ENCODE measurements around the gene KCNN3.
"Not testable (repeated sequence)": the region's sequence is repeated elsewhere in the genome, so short reads cannot be mapped to it uniquely, and the experiment has no call there.

KCNN3 gene

DNA sequence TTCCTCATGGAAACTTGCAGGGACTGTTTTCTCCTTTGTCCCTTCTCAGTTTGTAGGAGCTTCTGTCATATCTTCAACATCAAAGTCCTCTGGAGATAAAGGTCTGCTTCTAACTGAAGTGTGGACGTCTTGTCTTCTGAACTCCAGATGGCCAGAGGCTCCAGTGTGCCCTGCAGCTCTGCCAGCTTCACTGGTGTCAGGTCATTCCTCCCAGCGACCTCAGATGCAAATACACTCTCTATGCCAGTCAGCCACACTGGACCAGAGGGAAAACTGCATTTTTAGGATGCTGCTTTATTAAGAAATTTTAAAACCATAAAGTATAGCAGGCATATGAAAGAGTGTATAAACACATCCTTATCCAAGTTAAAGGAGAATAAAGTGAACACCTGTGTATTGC, 183.6 kb downstream of the KCNN3 start:
- no peak for DNase-seq

DNA sequence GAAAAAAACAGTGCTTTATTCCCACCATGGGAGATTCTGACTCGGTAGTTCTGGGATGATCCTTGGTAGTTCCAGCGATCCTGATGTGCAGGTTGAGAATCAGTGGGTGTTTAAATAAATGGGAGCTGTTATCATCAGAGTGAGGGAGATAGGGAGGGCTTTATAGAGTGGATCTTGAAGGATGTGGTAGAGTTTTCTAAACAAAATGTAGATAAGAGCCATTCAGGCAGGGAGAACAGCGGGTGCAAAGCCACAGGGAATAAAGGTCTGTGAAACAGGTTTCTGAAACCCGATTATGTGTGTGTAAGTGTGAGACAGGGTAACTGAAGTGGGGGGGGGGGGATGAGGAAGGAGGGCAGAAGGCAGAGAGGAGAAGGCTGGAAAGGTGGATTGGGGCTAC, 186.3 kb downstream of the KCNN3 start:
- no peak for DNase-seq

GRCh38 chr1:154682254-154682653, 187.8 kb downstream of the KCNN3 start:
- no peak for DNase-seq

DNA sequence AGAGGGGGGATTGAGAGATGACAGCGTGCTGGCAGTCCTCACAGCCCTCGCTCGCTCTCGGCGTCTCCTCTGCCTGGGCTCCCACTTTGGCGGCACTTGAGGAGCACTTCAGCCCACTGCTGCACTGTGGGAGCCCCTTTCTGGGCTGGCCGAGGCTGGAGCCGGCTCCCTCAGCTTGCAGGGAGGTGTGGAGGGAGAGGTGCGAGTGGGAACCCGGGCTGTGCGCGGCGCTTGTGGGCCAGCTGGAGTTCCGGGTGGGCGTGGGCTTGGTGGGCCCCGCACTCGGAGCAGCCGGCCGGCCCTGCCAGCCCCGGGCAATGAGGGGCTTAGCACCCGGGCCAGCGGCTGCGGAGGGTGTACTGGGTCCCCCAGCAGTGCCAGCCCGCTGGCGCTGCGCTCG, 192.2 kb downstream of the KCNN3 start:
- not testable (repeated sequence) for DNase-seq

GRCh38 chr1:154676847-154677246, 193.2 kb downstream of the KCNN3 start:
- DNase-seq, result not testable (repeated sequence)

- DNase-seq, result not testable (repeated sequence)
Observed at GRCh38 chr1:154674456-154674855, 195.6 kb downstream of the KCNN3 start.

DNA sequence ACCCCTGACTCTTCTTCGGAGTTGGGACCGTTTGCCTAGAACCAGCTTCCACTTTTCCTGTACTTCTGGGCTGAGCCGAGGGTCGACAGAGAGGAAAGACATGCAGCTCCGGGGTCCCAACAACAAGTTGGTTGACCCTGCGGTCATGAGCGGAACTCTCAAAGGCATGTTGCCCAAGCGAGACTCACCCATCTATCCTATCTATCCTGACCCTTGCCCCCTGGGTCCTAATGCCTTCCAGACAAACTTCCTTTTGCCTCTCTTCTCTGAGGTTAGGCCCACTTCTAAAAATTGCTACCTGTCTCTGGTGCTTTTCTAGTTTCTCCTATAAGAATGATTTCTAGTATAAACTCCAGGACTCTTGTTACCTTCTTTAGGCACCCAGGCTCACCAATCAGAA, 197.8 kb downstream of the KCNN3 start:
- not testable (repeated sequence) for DNase-seq

DNA sequence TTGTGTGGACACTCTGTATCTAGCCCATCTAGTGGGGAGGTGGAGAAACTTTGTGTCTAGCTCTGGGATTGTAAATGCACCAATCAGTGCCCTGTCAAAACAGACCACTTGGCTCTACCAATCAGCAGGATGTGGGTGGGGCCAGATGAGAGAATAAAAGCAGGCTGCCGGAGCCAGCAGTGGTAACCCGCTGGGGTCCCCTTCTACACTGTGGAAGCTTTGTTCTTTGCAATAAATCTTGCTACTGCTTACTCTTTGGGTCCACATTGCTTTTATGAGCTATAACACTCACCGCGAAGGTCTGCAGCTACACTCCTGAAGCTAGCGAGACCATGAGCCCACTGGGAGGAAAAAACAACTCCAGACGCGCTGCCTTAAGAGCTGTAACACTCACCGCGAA, 198.7 kb downstream of the KCNN3 start:
- not testable (repeated sequence) for DNase-seq

DNA sequence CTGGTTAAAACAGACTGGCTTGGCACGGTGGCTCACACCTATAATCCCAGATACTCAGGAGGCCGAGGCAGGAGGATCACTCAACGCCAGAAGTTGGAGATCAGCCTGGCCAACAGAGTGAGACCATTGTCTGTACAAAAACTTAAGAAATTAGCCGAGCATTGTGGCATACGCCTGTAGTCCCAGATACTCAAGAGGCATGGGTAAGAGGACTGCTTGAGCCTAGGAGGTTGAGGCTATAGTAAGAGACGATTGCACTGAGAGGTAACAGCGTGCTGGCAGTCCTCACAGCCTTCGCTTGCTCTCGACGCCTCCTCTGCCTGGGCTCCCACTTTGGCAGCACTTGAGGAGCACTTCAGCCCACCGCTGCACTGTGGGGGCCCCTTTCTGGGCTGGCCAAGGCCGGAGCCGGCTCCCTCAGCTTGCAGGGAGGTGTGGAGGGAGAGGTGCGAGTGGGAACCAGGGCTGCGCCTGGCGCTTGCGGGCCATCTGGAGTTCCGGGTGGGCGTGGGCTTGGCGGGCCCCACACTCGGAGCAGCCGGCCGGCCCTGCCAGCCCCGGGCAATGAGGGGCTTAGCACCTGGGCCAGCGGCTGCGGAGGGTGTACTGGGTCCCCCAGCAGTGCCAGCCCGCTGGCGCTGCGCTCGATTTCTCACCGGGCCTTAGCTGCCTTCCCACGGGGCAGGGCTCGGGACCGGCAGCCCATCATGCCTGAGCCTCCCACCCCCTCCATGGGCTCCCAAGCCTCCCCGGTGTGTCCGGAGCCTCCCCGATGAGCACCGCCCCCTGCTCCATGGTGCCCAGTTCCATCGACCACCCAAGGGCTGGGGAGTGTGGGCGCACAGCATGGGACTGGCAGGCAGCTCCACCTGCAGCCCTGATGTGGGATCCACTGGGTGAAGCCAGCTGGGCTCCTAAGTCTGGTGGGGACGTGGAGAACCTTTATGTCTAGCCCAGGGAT, 199.5 kb downstream of the KCNN3 start:
- DNase-seq, result not testable (repeated sequence)

DNA sequence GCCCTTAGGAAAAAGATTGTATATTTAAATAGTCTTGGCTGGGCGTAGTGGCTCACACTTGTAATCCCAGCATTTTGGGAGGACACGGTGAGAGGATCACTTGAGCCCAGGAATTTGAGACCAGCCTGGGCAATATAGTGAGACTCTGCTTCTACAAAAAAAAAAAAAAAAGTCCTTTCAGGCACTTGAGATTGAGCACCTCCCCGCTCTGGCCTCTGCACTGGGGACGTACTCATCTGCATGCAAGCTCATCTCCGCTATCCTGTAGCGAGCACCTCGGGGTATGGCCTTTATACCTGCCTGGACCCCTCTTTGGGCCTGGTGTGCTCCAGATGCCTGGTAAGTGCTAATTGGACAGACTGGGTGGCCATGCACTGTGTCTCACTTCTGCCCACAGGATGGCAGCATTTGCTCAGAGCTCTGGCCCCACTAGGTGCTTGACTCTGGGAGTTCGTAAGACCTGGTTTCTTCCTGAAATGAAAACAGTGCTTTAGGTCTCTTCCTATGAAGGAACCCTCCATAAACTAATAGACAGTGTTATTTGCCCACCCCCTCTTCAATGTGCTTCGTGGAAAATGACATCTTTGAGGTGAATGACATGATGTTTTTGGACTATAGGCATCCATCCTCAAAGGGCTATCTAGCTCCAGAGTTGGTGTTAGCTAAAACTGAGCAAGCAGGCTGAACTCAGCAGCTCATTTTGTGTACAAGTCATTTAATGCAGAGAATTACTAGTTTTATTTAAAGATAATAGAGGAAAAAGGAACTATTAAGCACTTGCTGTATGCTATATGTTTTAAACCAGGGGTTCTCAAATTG, 200.4 kb downstream of the KCNN3 start:
- peak; percentile 73 for DNase-seq

- DNase-seq, result no peak
Observed at GRCh38 chr1:154666051-154666790, 203.9 kb downstream of the KCNN3 start.

- no peak for DNase-seq
Observed at GRCh38 chr1:154664331-154665002, 205.6 kb downstream of the KCNN3 start.

GRCh38 chr1:154663471-154664060, 206.5 kb downstream of the KCNN3 start:
- no peak for DNase-seq

DNA sequence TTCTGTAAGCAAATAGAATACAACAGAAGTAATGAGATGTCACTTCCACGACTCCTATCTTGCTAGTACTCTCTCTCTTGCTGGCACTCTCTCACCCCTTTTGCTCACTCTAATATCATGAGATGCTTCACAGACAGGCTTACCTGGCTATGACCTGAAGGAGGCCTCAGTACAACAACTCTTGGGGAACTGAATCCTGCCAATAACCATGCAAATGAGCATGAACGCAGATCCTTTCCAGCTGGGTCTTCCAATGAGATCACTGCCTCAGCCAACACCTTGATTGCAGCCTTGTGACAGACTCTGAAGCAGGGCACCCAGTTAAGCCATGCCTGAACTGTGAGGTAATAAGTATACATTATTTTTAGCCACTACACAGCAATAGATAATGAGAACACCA, 209.0 kb downstream of the KCNN3 start:
- DNase-seq, result no peak

DNA sequence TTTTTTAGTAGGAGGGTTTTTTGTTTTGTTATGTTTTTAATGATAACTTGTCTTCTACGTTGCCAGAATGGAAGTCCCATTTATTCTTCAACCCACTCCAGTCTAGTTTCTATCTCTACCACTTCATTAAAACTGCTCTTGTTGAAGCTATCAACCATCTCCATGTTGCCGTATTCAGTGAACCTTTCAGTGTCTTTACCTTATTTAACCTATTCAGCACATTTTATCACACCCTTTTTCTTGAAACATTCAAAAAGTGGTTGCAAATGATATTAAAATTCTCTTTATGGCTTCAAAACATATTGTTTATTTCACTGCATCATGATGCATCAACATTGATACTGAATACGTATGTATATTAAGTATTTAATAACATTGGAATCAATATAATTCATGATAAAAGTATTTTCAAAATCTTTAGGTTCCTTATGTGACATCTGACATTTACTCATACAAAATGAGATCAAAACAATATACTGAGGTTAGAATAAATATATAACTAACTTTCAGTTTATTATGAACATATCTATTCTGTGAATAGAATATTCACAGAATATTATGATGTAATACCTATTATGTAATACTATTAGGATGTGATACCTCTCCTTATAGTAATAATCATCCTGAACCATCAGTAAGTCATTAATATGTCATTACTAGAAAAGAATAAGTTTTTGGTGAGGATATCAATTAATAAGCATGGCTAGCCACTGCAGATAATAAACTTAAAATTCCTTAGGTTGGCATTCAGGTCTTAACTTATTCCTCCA, 210.1 kb downstream of the KCNN3 start:
- no peak for DNase-seq

GRCh38 chr1:154657556-154657955, 212.5 kb downstream of the KCNN3 start:
- DNase-seq, result peak; percentile 5

DNA sequence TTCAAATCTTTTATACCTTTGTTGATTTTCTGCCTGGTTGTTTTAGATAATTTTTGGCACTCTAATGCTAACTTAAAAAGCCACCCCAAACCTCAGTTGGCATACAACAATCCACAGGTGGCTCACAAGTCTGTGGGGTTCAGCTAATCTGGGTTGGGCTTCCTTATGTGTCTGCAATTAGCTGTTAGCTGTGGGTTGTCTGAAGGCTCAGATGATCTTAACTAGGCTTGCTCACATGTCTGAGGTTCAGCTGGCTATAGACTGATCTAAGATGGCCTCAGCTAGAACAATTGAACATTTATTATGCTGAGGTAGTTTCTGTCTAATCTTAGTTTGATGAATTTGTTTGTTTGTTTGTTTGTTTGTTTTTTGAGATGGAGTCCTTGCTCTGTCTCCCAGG, 217.2 kb downstream of the KCNN3 start:
- DNase-seq, result no peak

Measured in CD4-positive, alpha-beta T cell treated with Interferon gamma for 1 hour (primary cell).